IMR-90 (cell line): ENCODE measurements around the gene IGSF3. TPM values are rescaled to one million over a fixed set of nuclear protein-coding genes. Genes with fewer than 3 reads are reported as not detected.

Source experiments
- ATAC-seq: fragments of 200-7000 bp; cut with Tn5 transposase; 2 replicates; pipeline ENCODE4 v1.9.1; 2020; ENCODE audit warnings: low read depth, mild to moderate bottlenecking, moderate library complexity
- BruUV-seq: library from RNA; stranded (reverse); fragments of 400-500 nt; replicated peaks from 2 replicates; lab custom pipeline; 2021; lab: Mats Ljungman, UMichigan
- CTCF ChIA-PET: fragments of 300-600 bp; formaldehyde crosslinking; extraction: SDS; loops from one replicate; lab custom pipeline; 2021; ENCODE audit warnings: antibody characterized with exemption; lab: Yijun Ruan, JAX
- POLR2A ChIA-PET: fragments of 300-600 bp; sonication (Branson Sonifier 250); formaldehyde crosslinking; loops from one replicate; lab custom pipeline; 2022; ENCODE audit warnings: antibody characterized with exemption; ENCODE audit not compliant: unreplicated experiment; lab: Charles Lee
- DNase-seq: peaks from one replicate; pipeline ENCODE4 v3.0.0; 2013
- H2AFZ ChIP-seq: replicated peaks from 2 replicates; pipeline ENCODE3; 2013; ENCODE audit warnings: low read length, mild to moderate bottlenecking; ENCODE audit not compliant: poor library complexity
- H2AK5ac ChIP-seq: 2 replicates; pipeline ENCODE4 v1.6.1; 2013; ENCODE audit warnings: low read depth, low read length, inconsistent platforms
- H2AK9ac ChIP-seq: replicated peaks from 2 replicates; pipeline ENCODE3; 2013; ENCODE audit warnings: mild to moderate bottlenecking, low read depth, low read length, moderate library complexity; ENCODE audit not compliant: poor library complexity
- H2BK120ac ChIP-seq: 2 replicates; pipeline ENCODE4 v1.6.1; 2013; ENCODE audit warnings: low read depth, low read length, inconsistent platforms
- H2BK15ac ChIP-seq: 3 replicates; pipeline ENCODE4 v1.6.1; 2013; ENCODE audit warnings: low read depth, low read length, inconsistent platforms
- H2BK20ac ChIP-seq: 2 replicates; pipeline ENCODE4 v1.6.1; 2013; ENCODE audit warnings: low read depth, mild to moderate bottlenecking, inconsistent platforms, low read length, moderate library complexity
- H2BK5ac ChIP-seq: 2 replicates; pipeline ENCODE4 v1.6.1; 2013; ENCODE audit warnings: mild to moderate bottlenecking, low read depth, low read length, inconsistent platforms; ENCODE audit not compliant: poor library complexity, severe bottlenecking
- H3K14ac ChIP-seq: replicated peaks from 2 replicates; pipeline ENCODE4 v1.6.1; 2013; ENCODE audit warnings: low read depth, low read length, inconsistent platforms
- H3K18ac ChIP-seq: 2 replicates; pipeline ENCODE4 v1.6.1; 2013; ENCODE audit warnings: low read depth, low read length, control low read depth
- H3K23ac ChIP-seq: 2 replicates; pipeline ENCODE4 v1.6.1; 2013; ENCODE audit warnings: low read depth, low read length, inconsistent platforms
- H3K27ac ChIP-seq: 2 replicates; pipeline ENCODE4 v1.5.1; 2013; ENCODE audit warnings: mild to moderate bottlenecking, control low read depth, low read length; ENCODE audit not compliant: insufficient read depth
- H3K27me3 ChIP-seq: 2 replicates; pipeline ENCODE4 v1.6.1; 2013; ENCODE audit warnings: low read length; ENCODE audit not compliant: control insufficient read depth, insufficient read depth
- H3K36me3 ChIP-seq: 2 replicates; pipeline ENCODE4 v1.6.1; 2013; ENCODE audit warnings: low read length, mixed read lengths; ENCODE audit not compliant: control insufficient read depth, insufficient read depth
- H3K4ac ChIP-seq: 2 replicates; pipeline ENCODE4 v1.6.1; 2013; ENCODE audit warnings: low read depth, low read length, inconsistent platforms
- H3K4me1 ChIP-seq: 2 replicates; pipeline ENCODE4 v1.6.1; 2013; ENCODE audit warnings: low read length, mixed read lengths; ENCODE audit not compliant: control insufficient read depth, insufficient read depth
- H3K4me2 ChIP-seq: 2 replicates; pipeline ENCODE4 v1.6.1; 2013; ENCODE audit warnings: low read depth, mild to moderate bottlenecking, control low read depth, low read length, moderate library complexity
- H3K4me3 ChIP-seq: 2 replicates; pipeline ENCODE4 v1.5.1; 2013; ENCODE audit warnings: low read depth, mild to moderate bottlenecking, control low read depth, low read length, moderate library complexity; ENCODE audit not compliant: insufficient read depth
- H3K56ac ChIP-seq: 2 replicates; pipeline ENCODE4 v1.6.1; 2013; ENCODE audit warnings: low read length, inconsistent platforms; ENCODE audit not compliant: insufficient read depth; ENCODE audit errors: extremely low read depth
- H3K79me1 ChIP-seq, 2 experiments: 2 replicates each; pipeline ENCODE4 v1.6.1; 2013; ENCODE audit warnings: low read length in 2 of 2, inconsistent platforms in 1 of 2, low read depth in 1 of 2
- H3K9ac ChIP-seq: 2 replicates; pipeline ENCODE4 v1.6.1; 2013; ENCODE audit warnings: low read depth, low read length, control low read depth
- H3K9me1 ChIP-seq: 2 replicates; pipeline ENCODE4 v1.6.1; 2013; ENCODE audit warnings: low read length, inconsistent platforms; ENCODE audit not compliant: insufficient read depth
- H3K9me3 ChIP-seq: 2 replicates; pipeline ENCODE4 v1.6.1; 2013; ENCODE audit warnings: low read length; ENCODE audit not compliant: control insufficient read depth, insufficient read depth
- H4K20me1 ChIP-seq: 2 replicates; pipeline ENCODE4 v1.6.1; 2013; ENCODE audit warnings: low read length, inconsistent platforms; ENCODE audit not compliant: insufficient read depth
- H4K5ac ChIP-seq: 2 replicates; pipeline ENCODE4 v1.6.1; 2013; ENCODE audit warnings: mild to moderate bottlenecking, low read depth, low read length, control low read depth
- H4K8ac ChIP-seq, 2 experiments: 2 replicates each; pipeline ENCODE4 v1.6.1; 2013; ENCODE audit warnings: low read depth in 2 of 2, low read length in 2 of 2, control low read depth in 1 of 2, inconsistent platforms in 1 of 2
- H4K91ac ChIP-seq: 2 replicates; pipeline ENCODE4 v1.6.1; 2013; ENCODE audit warnings: low read depth, low read length, inconsistent platforms; ENCODE audit not compliant: insufficient read depth
- WGBS, 2 experiments: methylation state at CpG; one replicate each; pipeline versions ENCODE4 v1.1.5 to v1.1.7; 2013; ENCODE audit warnings: missing lambda C conversion rate in 2 of 2; ENCODE audit not compliant: insufficient read length in 1 of 2; ENCODE audit errors: extremely low coverage in 2 of 2; 5-methylcytosine and 5-hydroxymethylcytosine counted together
- dilution Hi-C: fragments of 300-500 bp; cut with HindIII; formaldehyde crosslinking; loops from one replicate; pipeline ENCODE4 v1.14.3; 2018; ENCODE audit warnings: low sequenced_read_pairs; ENCODE audit not compliant: unreplicated experiment
- in situ Hi-C: fragments of 300-500 bp; cut with MboI; formaldehyde crosslinking; loops from 3 replicates; pipeline ENCODE4 v1.14.3; 2019; ENCODE audit warnings: low sequenced_read_pairs, inconsistent platforms, mixed read lengths
- intact Hi-C: fragments of 100-400 bp; cut with micrococcal nuclease; formaldehyde crosslinking; loops from 2 replicates; pipeline ENCODE4 v1.10.0; 2022
- polyA plus RNA-seq, 3 experiments: library from polyadenylated mRNA; depleted of rRNA; stranded (reverse); fragments of >200 nt; gene quantifications; 2 replicates each; pipeline ENCODE4 v1.2.3, GENCODE V29; 2012; ENCODE audit warnings: low replicate concordance in 1 of 3
- total RNA-seq: library from RNA; depleted of rRNA; stranded (reverse); fragments of >200 nt; gene quantifications from 2 replicates; pipeline ENCODE4 v1.2.3, GENCODE V29; 2012
- TF ChIP-seq, protein P1 (sequence below): fragments of 150-350 bp; IDR thresholded peaks from 2 replicates; pipeline ENCODE4 v1.6.1; 2017; ENCODE audit warnings: mild to moderate bottlenecking, antibody characterized with exemption, low read length, low read depth
- TF ChIP-seq, protein P2 (sequence below): fragments of 150-350 bp; IDR thresholded peaks from 2 replicates; pipeline ENCODE4 v1.6.1; 2016; ENCODE audit warnings: low read depth, mild to moderate bottlenecking, low read length, moderate library complexity, borderline replicate concordance

The IGSF3 gene
- total and polyA plus RNA-seq, 2 of the 4 experiments (the other 2 are of a cell fraction): under 0.01 to 0.02 TPM

DNA sequence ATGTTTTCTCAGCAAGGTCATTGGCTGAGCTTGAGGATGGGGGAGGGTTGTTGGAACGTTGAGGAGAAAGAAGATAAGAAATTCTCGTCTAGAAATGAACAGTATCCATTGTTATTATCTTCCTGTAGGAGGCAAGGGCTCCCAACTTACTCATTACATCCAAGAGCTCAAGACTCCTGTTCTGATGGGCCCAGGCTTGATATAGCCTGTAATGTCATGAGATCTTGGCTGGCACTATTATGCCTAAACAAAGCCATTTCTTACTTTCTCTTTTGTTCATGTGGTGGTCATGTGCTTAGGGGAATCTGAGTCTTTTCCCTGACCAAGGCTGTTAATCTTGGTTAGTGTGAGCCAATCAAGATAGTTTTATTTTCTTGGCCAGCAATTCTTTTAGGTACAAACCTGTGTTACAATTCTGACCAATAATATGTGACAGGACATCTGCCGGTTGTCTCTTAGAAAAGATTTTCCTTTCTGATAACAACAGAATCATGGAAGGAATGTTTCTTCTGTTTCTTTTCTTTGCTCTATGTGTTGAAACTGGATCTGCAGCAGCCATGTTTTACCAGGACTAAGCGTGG lies 15.2 kb upstream of the IGSF3 start:
- H4K8ac ChIP-seq: no peak overlapping the region
- intact Hi-C loops: no loop called here
- TF ChIP-seq, protein P1, sequence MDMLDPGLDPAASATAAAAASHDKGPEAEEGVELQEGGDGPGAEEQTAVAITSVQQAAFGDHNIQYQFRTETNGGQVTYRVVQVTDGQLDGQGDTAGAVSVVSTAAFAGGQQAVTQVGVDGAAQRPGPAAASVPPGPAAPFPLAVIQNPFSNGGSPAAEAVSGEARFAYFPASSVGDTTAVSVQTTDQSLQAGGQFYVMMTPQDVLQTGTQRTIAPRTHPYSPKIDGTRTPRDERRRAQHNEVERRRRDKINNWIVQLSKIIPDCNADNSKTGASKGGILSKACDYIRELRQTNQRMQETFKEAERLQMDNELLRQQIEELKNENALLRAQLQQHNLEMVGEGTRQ: no peak
- TF ChIP-seq, protein P2, sequence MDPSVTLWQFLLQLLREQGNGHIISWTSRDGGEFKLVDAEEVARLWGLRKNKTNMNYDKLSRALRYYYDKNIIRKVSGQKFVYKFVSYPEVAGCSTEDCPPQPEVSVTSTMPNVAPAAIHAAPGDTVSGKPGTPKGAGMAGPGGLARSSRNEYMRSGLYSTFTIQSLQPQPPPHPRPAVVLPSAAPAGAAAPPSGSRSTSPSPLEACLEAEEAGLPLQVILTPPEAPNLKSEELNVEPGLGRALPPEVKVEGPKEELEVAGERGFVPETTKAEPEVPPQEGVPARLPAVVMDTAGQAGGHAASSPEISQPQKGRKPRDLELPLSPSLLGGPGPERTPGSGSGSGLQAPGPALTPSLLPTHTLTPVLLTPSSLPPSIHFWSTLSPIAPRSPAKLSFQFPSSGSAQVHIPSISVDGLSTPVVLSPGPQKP: no peak

More for the DNA sequence above, 15.2 kb upstream of the IGSF3 start:
- no peaks in the 10 kb centered on the region for H3K9me3 ChIP-seq
- no peak overlapping the region for H2AFZ ChIP-seq
- no peak overlapping the region for H3K9ac ChIP-seq
- H4K5ac ChIP-seq: no peak overlapping the region
- no peaks in the 10 kb centered on the region for H3K27me3 ChIP-seq
- WGBS, 2 experiments: no CpG with 5 or more reads among the region's 4 CpGs
- DNase-seq (no peak), ATAC-seq (no peak)
- no TSS peak for BruUV-seq
- H3K4me1 ChIP-seq: no peaks in the 10 kb centered on the region
- dilution Hi-C loops (no loop called here), in situ Hi-C loops (no loop called here)
- H3K14ac ChIP-seq: no peak overlapping the region
- H3K79me1 ChIP-seq: no peaks in the 10 kb centered on the region
- ChIA-PET POLR2A (no interaction called here), CTCF (no interaction called here)
- no peak overlapping the region for H2AK9ac ChIP-seq
- H3K18ac ChIP-seq: no peak overlapping the region
- H3K23ac ChIP-seq: no peak overlapping the region
- no peak overlapping the region for H2BK120ac ChIP-seq
- H3K9me1 ChIP-seq: no peaks in the 10 kb centered on the region
- H3K56ac ChIP-seq: no peak overlapping the region
- H3K4ac ChIP-seq: no peak overlapping the region
- no peaks in the 10 kb centered on the region for H4K20me1 ChIP-seq
- H3K4me3 ChIP-seq: no peak overlapping the region
- H3K27ac ChIP-seq: no peak overlapping the region
- no peak overlapping the region for H2BK20ac ChIP-seq
- no peaks in the 10 kb centered on the region for H3K36me3 ChIP-seq
- H4K91ac ChIP-seq: no peak overlapping the region
- H2AK5ac ChIP-seq: no peak overlapping the region
- H3K4me2 ChIP-seq: no peak overlapping the region
- no peak overlapping the region for H2BK15ac ChIP-seq
- H2BK5ac ChIP-seq: no peak overlapping the region
